Stimulated activated CD8-positive, alpha-beta memory T cell treated with anti-CD3 and anti-CD28 coated beads, Interleukin-7, amount 100 ng/mL, for 48 hours (primary cell): ENCODE measurements around the gene ETNK1.
"Not testable (repeated sequence)": the region's sequence is repeated elsewhere in the genome, so short reads cannot be mapped to it uniquely, and the experiment has no call there.

ENCODE experiments used
- DNase-seq, 2 donors: peaks; one replicate each; pipeline ENCODE4 v3.0.0-alpha.2; 2020; ENCODE audit warnings: low read depth in 1 of 2; ENCODE audit errors: extremely low read depth in 1 of 2

ETNK1 gene, protein sequence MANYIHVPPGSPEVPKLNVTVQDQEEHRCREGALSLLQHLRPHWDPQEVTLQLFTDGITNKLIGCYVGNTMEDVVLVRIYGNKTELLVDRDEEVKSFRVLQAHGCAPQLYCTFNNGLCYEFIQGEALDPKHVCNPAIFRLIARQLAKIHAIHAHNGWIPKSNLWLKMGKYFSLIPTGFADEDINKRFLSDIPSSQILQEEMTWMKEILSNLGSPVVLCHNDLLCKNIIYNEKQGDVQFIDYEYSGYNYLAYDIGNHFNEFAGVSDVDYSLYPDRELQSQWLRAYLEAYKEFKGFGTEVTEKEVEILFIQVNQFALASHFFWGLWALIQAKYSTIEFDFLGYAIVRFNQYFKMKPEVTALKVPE

DNA sequence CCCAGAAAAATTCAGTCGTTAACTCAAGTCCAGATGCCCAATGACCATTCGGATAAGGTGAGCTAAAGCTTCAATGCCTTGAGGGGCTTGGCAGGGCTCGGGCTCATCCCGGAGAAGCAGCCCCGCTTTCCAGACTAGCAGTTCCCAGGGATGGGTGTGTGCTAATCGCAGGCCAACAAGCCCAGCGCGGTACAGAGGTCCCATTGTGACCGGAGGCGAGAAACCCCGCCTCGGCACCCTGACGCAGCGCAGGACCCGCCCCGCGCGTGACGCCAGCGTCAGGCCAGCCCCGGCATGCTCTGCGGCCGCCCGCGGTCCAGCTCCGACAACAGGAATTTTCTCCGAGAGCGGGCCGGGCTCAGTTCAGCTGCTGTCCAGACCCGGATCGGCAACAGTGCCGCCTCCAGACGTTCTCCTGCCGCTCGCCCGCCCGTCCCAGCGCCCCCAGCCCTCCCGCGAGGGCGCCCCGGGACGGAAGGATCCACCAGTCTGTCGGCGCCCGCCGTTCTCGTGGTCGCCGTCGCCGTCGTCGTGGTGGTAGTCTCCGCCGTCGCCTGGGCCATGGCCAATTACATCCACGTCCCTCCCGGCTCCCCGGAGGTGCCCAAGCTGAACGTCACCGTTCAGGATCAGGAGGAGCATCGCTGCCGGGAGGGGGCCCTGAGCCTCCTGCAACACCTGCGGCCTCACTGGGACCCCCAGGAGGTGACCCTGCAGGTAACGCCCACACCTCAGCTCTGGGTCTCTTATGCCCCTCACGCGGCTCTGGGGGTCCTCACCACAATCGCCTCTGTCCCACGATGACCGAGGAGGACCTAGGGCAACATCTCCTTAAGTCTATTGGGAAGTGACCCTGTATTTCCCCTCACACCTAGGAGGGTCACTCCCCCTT, at the start of gene ETNK1:
ETNK1 (plus strand) TSS at position 302 of the 892 bp plus-strand sequence; CDS start at position 562, 260 bp downstream.
- DNase-seq = peak; percentile 78 to 79

DNA sequence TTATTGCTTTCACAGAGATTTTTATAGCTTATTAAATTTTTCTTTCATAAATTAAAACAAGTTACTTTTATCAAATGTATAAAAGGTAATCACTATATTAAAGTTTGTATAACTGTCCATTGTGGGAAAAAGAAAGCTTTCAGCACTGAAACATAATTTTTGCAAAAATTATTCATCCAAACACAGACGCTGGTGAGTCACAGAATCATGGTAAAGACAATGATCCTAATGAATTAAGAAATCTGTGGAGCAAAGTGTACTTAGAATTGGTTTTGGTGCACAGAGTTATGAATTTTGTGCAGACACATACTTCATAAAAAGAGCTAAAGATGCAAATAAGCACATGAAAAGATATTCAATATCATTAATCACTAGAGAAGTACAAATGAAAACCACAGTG, 48.9 kb upstream of the ETNK1 start:
- no peak for DNase-seq

DNA sequence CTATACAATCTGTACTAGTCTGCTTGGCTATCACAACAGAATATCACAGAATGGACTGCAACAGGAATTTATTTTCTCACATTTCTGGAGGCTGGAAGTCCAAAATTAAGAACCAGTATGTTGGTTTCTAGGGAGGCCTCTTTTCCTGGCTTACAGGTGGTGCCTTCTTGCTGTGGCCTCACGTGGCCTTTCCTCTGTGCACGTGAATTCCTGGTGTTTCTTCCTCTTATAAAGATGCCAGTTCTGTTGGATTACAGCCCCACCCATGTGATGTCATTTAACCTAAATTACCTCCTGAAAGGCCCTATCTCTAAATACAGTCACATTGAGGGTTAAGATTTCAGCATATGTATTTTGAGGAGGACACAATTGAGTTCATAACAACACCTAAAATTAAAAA, 48.5 kb upstream of the ETNK1 start:
- DNase-seq = no peak

DNA sequence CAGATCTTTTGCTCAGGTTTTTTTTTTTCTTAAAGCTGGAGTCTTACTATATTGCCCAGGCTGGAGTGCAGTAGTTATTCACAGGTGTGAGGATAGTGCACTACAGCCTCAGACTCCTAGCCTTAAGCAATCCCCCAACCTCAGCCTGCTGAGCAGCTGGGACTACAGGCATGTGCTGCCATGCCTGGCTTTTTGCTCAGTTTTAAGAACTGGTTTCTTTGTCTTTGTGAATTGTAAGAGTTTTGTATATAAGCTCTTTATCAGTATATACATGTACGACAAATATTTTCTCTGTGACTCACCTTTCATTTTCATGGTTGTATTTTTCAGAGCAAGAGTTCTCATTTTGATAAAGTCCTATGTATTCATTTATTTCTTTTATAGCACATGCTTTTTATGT, 47.3 kb upstream of the ETNK1 start:
- no peak for DNase-seq

DNA sequence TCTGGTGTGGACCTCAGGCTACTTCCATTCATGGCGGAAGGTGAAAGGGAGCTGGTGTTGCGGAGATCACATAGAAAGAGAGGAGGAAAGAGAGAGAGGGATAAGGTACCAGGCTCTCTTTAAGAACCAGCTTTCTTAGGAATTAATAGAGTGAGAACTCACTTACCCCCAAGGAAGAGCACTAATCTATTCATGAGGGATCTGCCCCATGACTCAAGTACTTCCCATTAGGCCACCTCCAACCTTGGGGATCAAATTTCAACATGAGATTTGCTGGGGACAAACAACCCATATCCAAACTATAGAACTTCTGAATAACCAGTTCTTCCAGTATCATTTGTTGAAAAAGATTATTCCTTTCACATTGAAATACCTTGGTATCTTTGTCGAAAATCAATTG, 46.6 kb upstream of the ETNK1 start:
- DNase-seq = no peak

DNA sequence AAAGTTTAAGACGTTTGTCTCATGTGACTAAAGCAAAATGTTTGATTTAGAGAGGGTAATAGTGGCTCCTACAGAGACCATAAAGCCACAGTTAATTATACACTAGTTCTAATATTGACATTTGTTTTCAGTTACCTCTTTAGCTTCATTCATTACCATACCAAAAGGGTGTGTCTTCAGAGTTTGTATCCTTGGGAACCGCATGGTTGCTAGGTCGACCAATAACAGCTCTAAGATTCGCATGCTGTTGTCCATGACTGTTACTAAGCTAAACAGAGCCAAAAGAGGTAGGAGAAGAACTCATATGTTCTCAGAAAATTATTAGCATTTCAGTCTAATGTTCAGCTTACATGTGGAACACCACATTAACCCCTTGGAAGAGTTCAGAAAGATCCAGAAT, 36.2 kb upstream of the ETNK1 start:
- no peak for DNase-seq

DNA sequence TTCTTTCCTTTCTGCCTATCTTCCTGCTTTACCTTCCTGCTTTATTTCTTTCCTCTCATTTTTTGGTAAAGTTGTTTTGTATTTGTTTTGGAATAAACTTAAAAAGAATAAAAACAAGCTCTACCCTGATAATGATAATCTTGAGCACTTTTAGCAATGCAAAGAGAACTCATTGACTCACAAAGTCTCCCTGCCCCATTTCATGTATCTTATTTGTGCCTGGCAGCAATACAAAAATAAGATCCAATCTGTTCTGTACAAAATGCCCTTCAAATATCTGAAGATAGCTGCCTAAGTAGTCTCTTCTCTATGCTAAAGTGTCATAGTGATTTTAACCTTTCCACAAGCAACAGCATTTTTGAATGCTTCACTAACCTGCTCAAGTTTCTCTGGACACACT, 31.1 kb upstream of the ETNK1 start:
- no peak for DNase-seq

DNA sequence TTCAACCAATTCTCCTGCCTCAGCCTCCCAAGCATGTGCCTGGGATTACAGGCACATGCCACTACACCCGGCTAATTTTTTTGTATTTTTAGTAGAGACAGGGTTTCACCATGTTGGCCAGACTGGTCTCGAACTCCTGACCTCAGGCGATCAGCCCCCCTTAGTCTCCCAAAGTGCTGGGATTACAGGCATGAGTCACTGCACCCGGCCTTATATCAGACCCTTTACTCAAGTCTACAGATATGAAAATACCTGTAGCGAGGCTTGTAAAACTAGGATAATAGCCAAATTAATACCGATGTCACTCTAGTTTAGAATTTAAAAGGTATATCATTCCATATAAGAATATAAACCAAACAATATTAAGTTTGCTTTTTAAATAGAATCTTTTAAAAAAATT, 27.4 kb upstream of the ETNK1 start:
- DNase-seq = not testable (repeated sequence)

DNA sequence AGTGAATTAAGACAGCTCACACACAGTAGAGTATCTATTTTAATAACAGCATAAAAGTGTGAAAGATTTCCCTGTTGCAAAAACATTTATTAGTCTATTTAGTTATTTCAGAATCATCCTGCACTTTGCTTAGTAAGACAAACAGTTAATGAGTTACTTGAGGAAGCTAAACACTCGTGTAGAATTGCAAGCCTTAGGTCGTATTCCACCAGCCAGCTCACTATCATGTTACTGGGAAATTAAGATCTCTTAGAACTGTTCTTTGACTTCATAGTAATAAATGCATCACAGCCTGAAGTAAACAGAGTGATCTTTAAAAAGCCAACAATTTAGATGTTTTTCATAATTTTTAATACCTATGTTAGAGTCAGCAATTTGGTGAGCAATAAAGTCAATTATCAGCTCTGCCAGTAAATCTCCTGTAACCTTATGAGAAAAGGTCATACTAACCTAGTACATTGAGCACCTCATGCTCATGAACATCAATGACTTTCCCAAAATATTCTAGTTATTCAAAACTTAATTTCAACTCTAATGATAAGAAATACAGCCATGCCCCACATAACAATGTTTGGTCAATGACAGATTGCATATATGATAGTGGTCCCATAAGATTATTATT, 26.7 kb upstream of the ETNK1 start:
- DNase-seq = no peak

DNA sequence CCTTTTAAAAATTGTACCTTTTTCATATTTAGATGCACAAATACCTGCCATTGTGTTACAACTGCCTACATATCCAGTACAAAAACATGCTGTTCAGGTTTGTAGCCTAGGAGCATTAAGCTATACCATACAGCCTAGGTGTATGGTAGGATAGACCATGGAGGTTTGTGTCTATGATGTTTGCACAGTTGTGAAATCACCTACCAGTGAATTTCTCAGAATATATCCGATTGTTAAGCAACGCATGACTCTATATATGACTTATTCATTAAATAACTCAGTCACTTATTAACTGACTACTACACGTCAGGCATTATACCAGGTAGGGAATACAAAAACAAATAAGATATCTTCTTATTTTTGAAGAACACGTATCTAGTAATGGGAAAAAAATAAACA, 26.2 kb upstream of the ETNK1 start:
- no peak for DNase-seq

DNA sequence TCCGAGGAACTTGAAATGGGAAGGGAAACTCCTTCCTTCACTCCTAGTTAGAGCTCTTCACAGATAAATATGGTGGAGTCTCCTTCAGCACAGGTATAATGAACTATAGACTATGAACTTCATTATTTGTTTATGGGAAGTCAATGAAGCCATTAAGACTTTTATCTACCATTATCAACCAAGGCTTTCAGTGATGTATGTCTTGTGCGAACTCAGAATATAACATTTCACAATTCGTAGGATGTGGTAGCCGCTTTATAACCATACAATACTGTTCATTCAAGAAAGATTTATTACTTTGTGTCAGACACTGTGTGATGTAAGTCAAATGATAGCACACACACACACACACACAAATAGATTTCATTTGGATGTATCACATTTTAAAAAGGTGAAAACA, 24.8 kb upstream of the ETNK1 start:
- no peak for DNase-seq

DNA sequence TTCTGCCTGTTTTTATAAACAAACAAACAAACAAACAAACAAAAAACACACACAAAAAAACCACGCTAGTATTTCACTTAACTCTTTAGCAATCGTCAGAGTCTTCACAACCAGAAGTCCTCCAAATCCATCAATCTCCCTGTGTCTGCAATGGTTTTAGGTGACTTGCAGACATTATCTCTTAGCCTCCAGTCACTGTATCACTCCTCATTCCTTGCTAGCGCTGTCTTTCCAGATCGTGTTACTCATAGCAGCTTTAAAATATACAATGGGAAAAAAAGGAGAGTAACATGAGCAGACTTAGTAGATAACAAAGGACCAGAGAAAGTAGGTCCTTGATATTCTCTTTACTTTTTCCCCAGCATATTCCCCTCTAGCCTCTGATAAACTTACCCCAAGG, 15.5 kb upstream of the ETNK1 start:
- no peak for DNase-seq

DNA sequence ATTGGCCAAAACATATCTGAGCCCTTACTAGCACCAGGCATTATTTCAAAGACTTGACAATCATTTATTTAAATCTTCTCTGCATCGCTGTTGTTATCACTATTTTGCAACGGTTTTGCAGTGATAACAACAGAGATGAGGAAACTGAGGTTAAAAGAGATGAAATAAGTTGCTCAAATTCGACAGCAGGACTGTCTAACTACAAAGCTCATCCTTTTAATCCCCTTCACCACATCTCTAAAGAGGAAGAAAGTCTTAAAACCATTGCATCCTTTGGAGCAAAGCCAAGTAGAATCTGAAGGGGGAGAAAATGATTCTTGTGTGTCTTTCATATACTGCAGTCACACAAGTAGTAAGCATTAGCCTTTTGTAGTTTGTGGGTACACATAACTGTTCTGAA, 14.8 kb upstream of the ETNK1 start:
- DNase-seq = no peak

DNA sequence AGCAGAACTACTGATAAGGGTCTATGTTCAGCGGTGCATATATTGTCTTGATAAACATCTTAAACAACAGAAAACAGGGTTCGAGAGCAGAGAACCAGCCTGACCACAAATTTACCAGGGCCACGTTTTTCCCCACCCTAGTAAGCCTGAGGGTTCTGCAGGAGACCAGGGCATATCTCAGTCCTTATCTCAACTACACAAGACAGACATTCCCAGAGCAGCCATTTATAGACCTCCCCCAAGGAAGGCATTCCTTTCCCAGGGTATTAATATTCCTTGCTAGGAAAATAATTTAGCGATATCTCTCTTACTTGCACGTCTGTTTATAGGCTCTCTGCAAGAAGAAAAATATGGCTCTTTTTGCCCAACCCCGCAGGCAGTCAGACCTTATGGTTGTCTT, 12.1 kb upstream of the ETNK1 start:
- not testable (repeated sequence) for DNase-seq

DNA sequence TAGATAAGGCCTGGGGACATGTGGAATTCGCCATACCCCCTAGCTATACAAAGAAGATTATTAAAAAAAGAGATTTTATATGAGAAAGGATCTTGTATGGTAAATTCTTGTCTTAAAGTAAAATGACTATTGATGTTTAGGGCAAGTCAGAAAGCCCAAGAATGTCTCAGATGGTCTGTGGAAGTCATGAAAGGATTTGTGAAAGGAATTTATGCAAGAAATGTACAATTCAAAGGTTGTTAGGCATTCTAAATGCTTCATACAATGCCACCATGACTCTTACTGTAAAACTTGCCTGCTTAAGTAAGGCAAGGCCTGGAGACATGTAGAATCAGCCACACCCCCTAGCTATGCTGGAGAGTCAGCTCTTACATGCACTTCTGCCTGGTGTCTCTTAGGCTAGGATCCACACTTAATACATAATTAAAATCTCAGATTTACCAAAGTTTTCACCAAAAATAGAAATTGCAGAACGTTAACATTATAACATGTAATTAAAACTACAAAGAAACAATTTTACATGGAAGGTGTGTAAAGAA, 8.9 kb upstream of the ETNK1 start:
- DNase-seq = no peak

DNA sequence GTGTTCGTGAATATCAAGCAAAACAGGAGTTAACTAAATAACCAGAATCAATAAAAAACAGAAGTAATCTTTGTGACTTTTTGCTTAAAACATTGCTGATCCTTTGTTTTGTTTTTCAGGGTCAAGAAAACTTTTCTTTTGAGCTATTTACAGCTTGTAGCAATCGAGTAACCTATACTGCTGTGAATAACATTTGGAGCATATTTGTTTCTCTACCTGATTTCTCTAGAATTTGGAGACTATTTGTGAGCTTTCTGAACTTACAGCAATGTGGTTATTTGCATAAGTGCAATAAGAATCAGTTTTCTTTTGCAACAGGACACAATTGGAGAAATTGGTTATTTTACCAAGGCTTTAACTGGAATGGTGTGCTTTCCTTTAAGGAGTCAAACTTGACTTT, 7.3 kb upstream of the ETNK1 start:
- DNase-seq = no peak

DNA sequence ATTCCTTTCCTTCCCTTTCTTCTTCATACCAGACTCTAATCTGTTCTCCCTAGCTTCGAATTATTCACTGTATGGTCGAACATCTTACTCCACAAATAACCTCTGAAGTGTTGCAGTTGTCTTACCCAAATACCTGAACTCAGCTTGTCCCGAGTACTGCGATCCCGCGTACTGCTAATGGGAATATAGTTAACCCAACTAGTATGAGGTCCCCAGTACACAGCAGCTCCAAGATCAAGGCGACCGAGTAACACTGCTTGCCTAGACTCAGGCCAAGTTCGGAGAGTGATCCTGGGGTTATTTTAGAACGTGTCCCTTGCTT, 462 bp upstream of the ETNK1 start:
- no peak for DNase-seq

DNA sequence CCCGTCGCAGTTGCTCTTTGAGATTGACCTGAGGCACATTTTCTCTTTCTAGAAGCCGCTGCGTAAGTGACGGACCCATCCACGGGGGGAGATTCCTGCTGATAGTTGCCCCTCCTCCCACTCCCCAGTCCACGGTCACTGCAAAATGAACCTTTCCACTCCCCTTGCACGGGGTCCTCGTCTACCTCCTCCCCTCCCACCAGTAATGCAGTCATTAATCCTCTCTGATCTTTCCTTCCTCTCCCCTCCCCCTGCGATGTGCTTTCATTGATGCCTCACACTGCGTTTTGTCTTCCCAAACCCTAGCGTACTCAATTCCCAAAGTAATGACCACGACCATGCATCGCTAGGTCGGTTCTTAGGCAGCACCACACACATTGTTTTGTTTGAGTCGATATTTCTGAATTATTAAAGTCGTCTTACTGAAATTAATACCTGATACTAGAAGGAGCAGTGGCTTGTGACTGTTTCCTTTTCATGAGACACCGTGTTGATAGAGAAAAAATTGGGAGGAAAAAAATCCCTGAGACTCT, 857 bp downstream of the ETNK1 start:
- no peak for DNase-seq

DNA sequence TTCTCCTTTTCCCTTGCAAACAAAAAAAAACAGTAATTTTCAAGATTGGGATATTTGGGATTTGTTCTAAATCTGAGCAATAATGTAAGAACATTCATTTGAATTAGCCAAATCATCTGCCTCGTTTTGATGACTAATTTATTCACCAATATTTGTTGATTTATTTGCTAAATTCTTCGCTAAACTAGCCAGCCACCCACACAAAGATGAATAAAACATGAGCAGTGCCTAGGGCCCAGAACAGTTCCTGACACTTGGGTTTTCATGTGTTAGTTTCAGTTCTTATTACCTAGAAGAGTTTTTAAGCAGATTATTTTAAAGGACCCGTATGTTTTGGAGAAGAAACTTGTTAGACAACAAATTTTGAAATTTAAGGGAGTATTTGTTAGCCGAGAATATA, 1.4 kb downstream of the ETNK1 start:
- DNase-seq = peak in 1 of 2 donors; percentile 32

DNA sequence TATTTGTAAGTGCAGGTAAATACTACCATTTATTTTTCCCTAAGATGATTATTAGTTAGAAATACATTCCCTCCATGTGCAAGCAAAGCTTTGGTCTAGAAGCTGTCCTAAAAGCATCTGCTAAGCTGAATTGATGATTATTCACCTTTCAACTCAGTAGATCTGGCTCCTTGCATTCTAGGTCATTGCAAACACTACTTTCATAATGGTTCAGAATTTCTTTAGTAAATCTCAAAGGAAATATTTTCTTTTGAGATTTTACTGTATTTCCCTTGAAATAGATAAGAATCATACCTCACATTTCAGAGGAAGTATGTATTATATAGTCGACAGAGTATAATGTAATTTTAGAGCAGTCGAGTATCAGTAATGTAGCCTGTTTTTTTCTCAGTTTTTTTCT, 2.4 kb downstream of the ETNK1 start:
- no peak for DNase-seq

DNA sequence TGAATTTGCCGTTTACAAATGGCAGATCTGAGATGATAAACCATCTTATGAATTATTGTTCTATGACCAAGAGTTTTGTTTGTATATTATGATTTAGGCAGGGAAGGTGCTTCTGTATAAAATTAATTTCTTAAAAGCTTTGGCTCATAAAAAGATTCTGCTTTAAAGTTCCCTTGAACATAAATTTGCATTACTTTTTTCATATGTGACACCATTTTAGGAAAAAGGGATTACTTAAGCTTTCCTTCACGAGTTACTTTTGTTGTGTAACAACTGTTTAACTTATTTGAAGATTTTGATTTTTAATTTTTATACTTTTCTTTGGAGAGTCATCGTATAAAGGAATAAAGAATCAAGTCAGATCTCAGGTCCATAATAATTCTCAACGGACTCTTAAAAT, 3.3 kb downstream of the ETNK1 start:
- DNase-seq = no peak
